ENCODE results near the gene KCND2.

GRCh38 chr7:120799147-120799546 is 526.2 kb downstream of the KCND2 start:
- TF ChIP-seq CTCF (IDR thresholded peaks at IDR 0.05; ENCODE audit: low read length), result no peak
- TF ChIP-seq EZH2 (IDR thresholded peaks at IDR 0.05; ENCODE audit: borderline replicate concordance, low read length), result no peak
